K562 (cell line): ENCODE measurements around the gene BGN. TPM values are rescaled to one million over a fixed set of nuclear protein-coding genes. Genes with fewer than 3 reads are reported as not detected.

ENCODE experiments used
- ATAC-seq: fragments of 200-7000 bp; cut with Tn5 transposase; 3 replicates; pipeline ENCODE4 v1.9.1; 2020; ENCODE audit warnings: moderate library complexity
- BruUV-seq: library from RNA; stranded (reverse); fragments of 400-500 nt; replicated peaks from 2 replicates; lab custom pipeline; 2021; lab: Mats Ljungman, UMichigan
- CTCF ChIA-PET: fragments of 300-600 bp; formaldehyde crosslinking; extraction: SDS; loops from one replicate; lab custom pipeline; 2021; ENCODE audit warnings: low intra/inter-chr PET ratio; lab: Yijun Ruan, JAX
- POLR2A ChIA-PET: fragments of 300-600, 350-650 bp; sonication (Branson Sonifier 250); formaldehyde crosslinking; extraction: SDS; loops from one replicate; lab custom pipeline; 2021; ENCODE audit warnings: antibody characterized with exemption, inconsistent platforms; lab: Yijun Ruan, JAX
- DNase-seq, 4 experiments: peaks; one replicate each; pipeline versions ENCODE4 v3.0.0 to v3.0.0-alpha.2; 2011 to 2018; ENCODE audit warnings: low spot score in 3 of 4, mixed read lengths in 3 of 4; ENCODE audit errors: extremely low read depth in 1 of 4
- FAIRE-seq: peaks from 2 replicates; lab custom pipeline; 2011; peaks lifted over from hg19 to GRCh38; lab: Jason Lieb, UNC
- H2AFZ ChIP-seq: 2 replicates; pipeline ENCODE4 v1.6.0; 2011; ENCODE audit warnings: low read depth, low read length, control low read depth, inconsistent platforms
- H3K27ac ChIP-seq: fragments of 200-600 bp; 3 replicates; pipeline ENCODE4 v1.8.0; 2011; ENCODE audit warnings: low read depth, mild to moderate bottlenecking, control low read depth, inconsistent platforms, low read length, moderate library complexity, mixed read lengths; ENCODE audit errors: extremely low read depth
- H3K27me3 ChIP-seq, 2 experiments: fragments of 300-600 bp in 1 of 2; 2 replicates in 1 of 2; 3 replicates in 1 of 2; pipeline versions ENCODE4 v1.6.0 to v1.8.0; 2011; ENCODE audit warnings: inconsistent platforms in 2 of 2, low read length in 2 of 2, mild to moderate bottlenecking in 1 of 2, mixed read lengths in 1 of 2, moderate library complexity in 1 of 2; ENCODE audit not compliant: control insufficient read depth in 2 of 2, insufficient read depth in 2 of 2
- H3K36me3 ChIP-seq: fragments of 300-600 bp; 3 replicates; pipeline ENCODE4 v1.8.0; 2011; ENCODE audit warnings: mild to moderate bottlenecking, low read length, inconsistent platforms; ENCODE audit not compliant: control insufficient read depth, insufficient read depth
- H3K4me1 ChIP-seq, 2 experiments: fragments of 200-600 bp in 1 of 2; replicated peaks in 1 of 2; 2 replicates in 1 of 2; 3 replicates in 1 of 2; pipeline versions ENCODE4 v1.5.1 to v1.8.0; 2011; ENCODE audit warnings: inconsistent platforms in 2 of 2, low read length in 2 of 2, mild to moderate bottlenecking in 1 of 2, mixed read lengths in 1 of 2, moderate library complexity in 1 of 2; ENCODE audit not compliant: control insufficient read depth in 2 of 2, insufficient read depth in 2 of 2
- H3K4me2 ChIP-seq: 2 replicates; pipeline ENCODE4 v1.6.1; 2011; ENCODE audit warnings: low read length, control low read depth, inconsistent platforms, mixed read lengths; ENCODE audit not compliant: insufficient read depth
- H3K4me3 ChIP-seq: fragments of 200-600 bp; sonication (generic), shearing (Covaris generic); 2 replicates; pipeline ENCODE4 v1.5.1; 2016; ENCODE audit warnings: control low read depth, inconsistent platforms
- H3K79me2 ChIP-seq: fragments of 200-600 bp; 3 replicates; pipeline ENCODE4 v1.8.0; 2011; ENCODE audit warnings: low read length, inconsistent platforms; ENCODE audit not compliant: control insufficient read depth, insufficient read depth
- H3K9ac ChIP-seq, 2 experiments: 2 replicates each; pipeline versions ENCODE4 v1.6.0 to v1.6.1; 2011; ENCODE audit warnings: low read depth in 2 of 2, low read length in 2 of 2, control low read depth in 1 of 2, inconsistent platforms in 1 of 2, mild to moderate bottlenecking in 1 of 2, mixed read lengths in 1 of 2; ENCODE audit not compliant: insufficient read depth in 1 of 2
- H3K9me1 ChIP-seq: one replicate; pipeline ENCODE4 v1.6.0; 2011; ENCODE audit warnings: inconsistent platforms, mild to moderate bottlenecking, low read length, moderate library complexity; ENCODE audit not compliant: control insufficient read depth, insufficient read depth
- H3K9me3 ChIP-seq: replicated peaks from 2 replicates; pipeline ENCODE4 v1.5.1; 2011; ENCODE audit warnings: low read depth, low read length, inconsistent platforms; ENCODE audit not compliant: control insufficient read depth, insufficient read depth
- H4K20me1 ChIP-seq: replicated peaks from 2 replicates; pipeline ENCODE4 v1.6.1; 2011; ENCODE audit warnings: low read length, inconsistent platforms, mixed read lengths; ENCODE audit not compliant: control insufficient read depth, insufficient read depth
- FOXK1 ChIP-seq: sonication (generic); formaldehyde crosslinking; IDR thresholded peaks from 2 replicates; pipeline ENCODE4 v1.8.0; 2022; ENCODE audit warnings: missing genetic modification reagents, mild to moderate bottlenecking, borderline replicate concordance
- WGBS: fragments of 100-300 bp; shearing (Covaris generic); methylation state at CpG from one replicate; pipeline ENCODE4 v1.1.6; 2016; ENCODE audit warnings: low coverage, mixed read lengths; ENCODE audit not compliant: insufficient coverage; ENCODE audit errors: missing lambda C conversion rate; 5-methylcytosine and 5-hydroxymethylcytosine counted together
- in situ Hi-C: fragments of 300-500 bp; cut with MboI; formaldehyde crosslinking; loops from 4 replicates; pipeline ENCODE4 v1.15.0; 2018; ENCODE audit warnings: inconsistent platforms, mixed read lengths
- intact Hi-C: fragments of 100-400 bp; cut with micrococcal nuclease; formaldehyde crosslinking; loops from 2 replicates; pipeline ENCODE4 v1.14.2; 2022
- polyA plus RNA-seq, 8 experiments: library from polyadenylated mRNA; depleted of rRNA in 4 of 8; stranded (reverse) in 5 of 8; unstranded in 3 of 8; fragments of >200 nt; fragmentation: Nextera tagmentation in 2 of 8; fragmentation: Illumina TruSeq in 1 of 8; extraction: Ambion mirVana in 2 of 8; extraction: Trizol in 1 of 8; gene quantifications; 2 replicates each; pipeline versions ENCODE4 v1.2.1 to v1.2.3, GENCODE V29; 2011 to 2014; ENCODE audit warnings: inconsistent platforms in 1 of 8, missing spikeins in 1 of 8
- total RNA-seq, 7 experiments: library from RNA; depleted of rRNA in 6 of 7; stranded (reverse); fragments of >200 nt in 6 of 7; fragmentation: Illumina TruSeq in 2 of 7; extraction: Trizol in 2 of 7; gene quantifications; 2 replicates each; pipeline versions ENCODE4 v1.2.1 to v1.2.3, GENCODE V29; 2011 to 2021; ENCODE audit warnings: low replicate concordance in 1 of 7
- TF ChIP-seq, protein P1 (sequence below): fragments of 450-650 bp; IDR thresholded peaks from 2 replicates; pipeline ENCODE4 v1.6.1; 2016

Gene BGN
- total and polyA plus RNA-seq, 9 of the 15 experiments (the other 6 are each of a cell fraction or from before 2014, with no cell fraction given), result 0.11 TPM; not detected in 8

DNA sequence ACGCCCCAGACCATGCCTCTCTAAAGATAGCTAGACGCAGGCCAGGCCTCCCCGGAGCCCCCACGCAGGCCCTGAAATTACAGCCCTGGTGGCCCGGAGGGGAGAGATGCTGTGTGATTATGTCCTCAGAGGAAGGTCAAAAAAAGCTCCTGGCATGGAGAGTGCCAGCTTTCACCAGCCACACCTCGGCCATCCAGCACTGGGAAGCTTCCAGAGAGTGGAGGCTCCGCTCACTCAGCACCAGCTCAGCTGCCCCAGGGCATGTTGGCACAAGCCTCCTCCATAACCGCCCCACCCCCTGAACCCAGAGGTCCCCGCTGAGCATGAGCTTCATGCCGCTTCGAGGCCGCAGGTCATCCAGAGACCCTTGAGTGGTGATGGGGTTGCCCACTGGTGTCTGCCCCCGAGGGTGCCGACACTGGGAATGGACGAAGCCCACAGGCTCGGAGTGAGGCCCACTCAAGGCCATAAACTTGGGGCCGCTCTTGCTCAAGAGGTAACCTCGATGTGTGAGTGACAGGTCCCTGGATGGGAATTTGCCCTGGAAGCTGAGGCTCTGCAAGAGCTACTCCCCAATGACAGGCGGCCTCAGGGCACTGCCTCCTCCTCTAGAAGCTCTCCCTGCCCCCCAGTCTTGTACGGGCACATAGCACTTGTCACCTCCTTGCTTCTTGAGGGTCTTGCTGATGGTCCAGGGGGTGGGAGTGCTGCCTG lies 4.4 kb upstream of the BGN start:
- no peaks in the 10 kb centered on the region for H3K79me2 ChIP-seq
- DNase-seq (no peak), FAIRE-seq (no peak), ATAC-seq (no peak)
- BruUV-seq, result no TSS peak
- no peaks in the 10 kb centered on the region for H3K9me3 ChIP-seq
- WGBS, result 17% methylated on average over 14 of the region's 20 CpGs
- 0 out of 4 replicates have a peak overlapping the region, but pooled peaks of 1 of the 2 experiments have one; percentile 9 for H3K9ac ChIP-seq
- TF ChIP-seq, protein P1, sequence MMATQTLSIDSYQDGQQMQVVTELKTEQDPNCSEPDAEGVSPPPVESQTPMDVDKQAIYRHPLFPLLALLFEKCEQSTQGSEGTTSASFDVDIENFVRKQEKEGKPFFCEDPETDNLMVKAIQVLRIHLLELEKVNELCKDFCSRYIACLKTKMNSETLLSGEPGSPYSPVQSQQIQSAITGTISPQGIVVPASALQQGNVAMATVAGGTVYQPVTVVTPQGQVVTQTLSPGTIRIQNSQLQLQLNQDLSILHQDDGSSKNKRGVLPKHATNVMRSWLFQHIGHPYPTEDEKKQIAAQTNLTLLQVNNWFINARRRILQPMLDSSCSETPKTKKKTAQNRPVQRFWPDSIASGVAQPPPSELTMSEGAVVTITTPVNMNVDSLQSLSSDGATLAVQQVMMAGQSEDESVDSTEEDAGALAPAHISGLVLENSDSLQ, result peak; percentile 50; the same call in 1 of the 2 replicates
- TF ChIP-seq FOXK1 (CRISPR knock-in tag), result no peak
- intact Hi-C loops (no loop called here), in situ Hi-C loops (no loop called here)
- H2AFZ ChIP-seq, result no peak overlapping the region
- H3K27ac ChIP-seq, result no peak overlapping the region
- ChIA-PET POLR2A (interaction anchor here (0.5 to 0.8 kb wide), 3 partner anchors 13 to 149 kb away, joined by 3 to 4 read pairs (median 3); no protein-coding TSS in a partner anchor), CTCF (no interaction called here)
- H3K4me2 ChIP-seq, result no peak overlapping the region
- H3K4me1 ChIP-seq, result peaks cover 0 to 42% of the 10 kb centered on the region in 2 experiments; a peak in 2 of 5 replicates
- H3K27me3 ChIP-seq, result peaks cover 0 to 29% of the 10 kb centered on the region in 2 experiments; a peak in 3 of 5 replicates
- no peaks in the 10 kb centered on the region for H3K36me3 ChIP-seq
- no peak overlapping the region for H3K4me3 ChIP-seq
- no peaks in the 10 kb centered on the region for H3K9me1 ChIP-seq
- no peaks in the 10 kb centered on the region for H4K20me1 ChIP-seq
